Stimulated activated CD4-positive, alpha-beta T cell treated with anti-CD3 and anti-CD28 coated beads, Interleukin-12 subunit alpha, Interleukin-12 subunit beta, amount 100 ng/mL, for 24 hours (primary cell): Measurements from ENCODE around the gene IFT43.

Source experiments
- DNase-seq, 2 experiments: peaks; one replicate each; pipeline ENCODE4 v3.0.0-alpha.2; 2020; ENCODE audit warnings: low read depth in 2 of 2

IFT43 gene

DNA sequence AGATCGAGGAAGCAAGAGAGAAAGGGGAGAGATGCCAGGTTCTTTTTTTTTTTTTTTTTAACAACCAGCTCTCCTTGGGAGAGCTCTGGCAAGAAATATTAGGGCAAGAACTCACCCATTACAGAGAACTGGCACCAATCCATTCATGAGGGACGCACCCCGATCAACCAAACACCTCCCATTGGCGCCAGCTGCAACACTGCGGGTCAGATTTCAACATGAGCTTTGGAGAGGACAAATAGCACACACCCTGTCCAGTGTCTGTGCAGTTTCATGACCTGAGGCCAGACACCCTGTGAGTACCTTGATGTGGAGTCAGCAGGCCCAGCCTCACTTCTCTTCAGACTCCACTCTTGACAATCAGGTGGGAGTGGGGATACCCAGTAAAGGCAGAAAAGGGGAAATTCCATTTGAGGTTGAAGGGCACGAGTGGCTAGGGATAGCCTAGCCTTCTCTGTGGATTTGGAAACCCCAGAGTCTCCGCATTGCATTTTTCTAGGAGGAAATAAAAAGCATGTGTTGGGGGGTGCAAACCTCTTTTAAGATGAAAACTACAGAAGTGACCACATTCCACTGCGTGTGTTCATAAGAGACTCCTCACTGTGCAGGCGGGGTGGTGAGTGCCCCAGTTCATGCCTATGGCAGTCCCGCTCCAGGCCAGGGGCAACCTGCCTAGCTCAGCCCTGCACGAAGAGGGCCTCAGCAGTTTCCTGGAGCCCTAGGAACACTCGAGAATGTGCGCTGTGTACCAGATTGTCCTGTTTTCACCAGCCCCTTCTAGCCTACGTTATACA is 123.7 kb downstream of the IFT43 start:
- DNase-seq, result no peak

- no peak for DNase-seq
Observed at GRCh38 chr14:76112889-76113624, 127.5 kb downstream of the IFT43 start.

- DNase-seq, result no peak
Observed at GRCh38 chr14:76113691-76114090, 128.1 kb downstream of the IFT43 start.

GRCh38 chr14:76115010-76115422 is 129.5 kb downstream of the IFT43 start:
- no peak for DNase-seq

DNA sequence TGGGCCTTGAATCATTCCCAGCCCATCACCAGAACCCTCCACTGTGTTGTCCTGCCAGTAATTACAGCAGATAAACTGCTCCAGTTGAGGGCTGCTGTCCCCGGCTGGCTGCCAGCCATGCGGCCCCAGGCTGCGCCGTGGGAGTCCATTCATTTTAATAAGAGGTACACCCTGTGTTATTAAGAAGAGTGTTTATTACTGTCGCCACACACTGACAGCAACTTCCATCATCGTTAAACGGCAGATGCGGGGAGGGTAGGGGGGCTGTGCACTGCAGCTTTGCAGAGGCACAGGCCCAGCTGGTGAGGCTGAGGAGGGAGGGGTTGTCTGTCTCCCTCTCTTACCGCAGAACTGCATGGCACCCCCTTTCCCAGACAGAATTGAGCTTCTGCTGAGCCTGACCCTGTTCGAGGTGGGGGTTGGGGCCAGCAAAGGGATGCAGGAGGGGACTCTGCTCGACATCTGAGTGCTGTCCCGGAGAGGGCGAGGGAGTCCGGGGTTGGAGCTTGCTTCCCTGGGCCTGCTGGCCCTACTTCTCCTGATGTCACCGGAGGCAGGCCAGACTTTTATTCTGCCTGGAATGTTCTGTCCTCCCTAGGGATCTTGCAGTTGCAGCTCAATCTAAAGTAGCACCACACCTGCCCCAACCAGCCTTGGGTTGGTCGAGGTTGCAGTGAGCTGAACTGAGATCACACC is 132.4 kb downstream of the IFT43 start:
- DNase-seq, result no peak

DNA sequence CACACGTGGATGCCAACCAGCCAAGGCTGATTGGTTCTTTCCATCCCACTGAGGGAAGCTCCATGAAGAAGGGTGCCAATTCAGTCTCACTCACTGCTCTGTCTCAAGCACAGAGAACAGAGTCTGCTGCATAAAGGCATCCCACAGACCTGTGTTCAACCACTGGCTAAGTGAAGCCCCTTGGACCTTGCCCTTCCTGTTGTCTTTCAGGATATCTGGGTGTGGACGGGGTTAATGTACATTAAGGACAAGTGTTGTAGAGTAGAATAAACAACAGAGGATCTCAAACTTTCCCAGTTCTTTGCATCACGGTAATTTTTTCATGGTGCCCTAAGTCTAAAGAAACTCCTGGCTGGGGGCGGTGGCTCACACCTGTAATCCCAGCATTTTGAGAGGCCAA is 133.0 kb downstream of the IFT43 start:
- DNase-seq, result no peak

GRCh38 chr14:76121089-76121748 is 135.7 kb downstream of the IFT43 start:
- DNase-seq, result no peak

GRCh38 chr14:76123426-76124225 is 138.1 kb downstream of the IFT43 start:
- no peak for DNase-seq

GRCh38 chr14:76125511-76125910 is 139.9 kb downstream of the IFT43 start:
- DNase-seq, result no peak

DNA sequence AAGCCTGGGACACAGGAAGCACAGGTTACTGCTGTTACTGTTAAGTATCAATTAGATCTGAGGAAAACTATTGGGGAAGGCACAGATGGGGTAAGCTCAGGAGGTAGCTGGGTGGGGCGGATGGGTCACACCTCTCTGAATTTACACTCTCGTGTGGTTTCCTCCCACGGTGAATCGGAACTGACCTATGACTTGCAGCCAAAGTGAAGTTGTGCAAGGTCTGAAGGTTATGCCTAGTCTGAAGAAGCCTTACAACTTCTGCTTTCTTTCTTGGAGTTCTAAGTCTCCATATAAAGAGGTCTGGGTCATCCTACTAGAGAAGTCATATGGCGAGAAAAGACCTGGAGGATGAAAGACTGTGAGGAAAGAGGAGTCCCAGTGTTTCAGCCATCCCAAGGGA is 140.5 kb downstream of the IFT43 start:
- no peak for DNase-seq

DNA sequence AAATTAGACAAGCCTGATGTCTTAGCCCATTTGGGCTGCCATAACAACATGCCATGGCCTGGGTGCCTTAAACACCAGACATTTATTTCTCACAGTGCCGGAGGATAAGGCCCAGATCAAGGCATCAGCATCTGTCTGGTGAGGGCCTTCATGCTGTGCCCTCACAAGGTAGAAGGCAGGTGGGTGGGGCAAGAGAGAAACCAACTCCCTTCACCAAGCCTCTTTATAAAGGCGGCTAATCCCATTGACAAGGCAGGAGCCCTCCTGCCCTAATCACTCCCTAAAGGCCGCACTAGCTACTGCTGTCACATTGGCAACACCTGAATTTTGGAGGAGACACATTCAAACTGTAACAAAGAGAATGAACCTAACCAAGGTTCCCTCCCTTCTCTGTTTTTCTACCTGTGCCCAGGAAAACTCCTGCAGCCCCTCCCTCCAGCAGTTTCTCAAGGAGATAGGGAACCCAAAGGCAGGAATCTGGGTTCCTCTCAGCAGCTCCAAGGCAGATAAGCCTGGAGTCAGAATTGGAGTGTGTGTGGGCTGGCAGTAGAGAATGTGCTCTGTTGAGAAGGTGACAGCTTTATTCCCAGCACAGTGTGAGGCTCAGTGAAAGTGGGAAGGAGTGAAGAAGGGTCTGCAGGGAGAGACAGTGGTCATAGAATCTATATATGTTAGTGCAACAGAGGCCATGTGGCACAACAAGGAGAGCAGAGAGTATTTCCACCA is 144.5 kb downstream of the IFT43 start:
- DNase-seq, result no peak

GRCh38 chr14:76131071-76131965 is 145.8 kb downstream of the IFT43 start:
- no peak for DNase-seq

DNA sequence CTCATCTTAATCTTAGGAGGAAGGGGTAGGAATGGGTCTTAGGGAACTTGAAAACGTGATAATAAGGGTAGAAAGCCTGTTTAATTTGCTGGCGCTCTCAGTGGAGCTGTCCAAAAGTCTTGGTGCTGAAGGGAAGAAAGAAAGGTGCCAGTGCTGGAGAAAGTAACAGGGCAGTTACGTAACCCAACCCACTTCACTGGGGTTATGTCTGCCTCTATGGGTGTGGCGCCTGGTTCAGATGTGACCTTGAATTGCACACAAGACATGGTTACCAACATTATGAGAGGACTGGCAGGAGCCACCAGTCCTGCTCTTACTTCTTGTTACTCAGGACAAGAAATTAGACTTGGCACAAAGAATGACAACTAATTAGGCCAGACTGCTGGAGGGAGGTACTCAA is 147.5 kb downstream of the IFT43 start:
- no peak for DNase-seq
